ENCODE results near the gene LCMT1. TPM values are rescaled to one million over a fixed set of nuclear protein-coding genes. Genes with fewer than 3 reads are reported as not detected.

The LCMT1 gene
- total and polyA plus RNA-seq, 2 donors (not counting 1 experiment from before 2014, with no cell fraction given) = 20.2 to 42.0 TPM

DNA sequence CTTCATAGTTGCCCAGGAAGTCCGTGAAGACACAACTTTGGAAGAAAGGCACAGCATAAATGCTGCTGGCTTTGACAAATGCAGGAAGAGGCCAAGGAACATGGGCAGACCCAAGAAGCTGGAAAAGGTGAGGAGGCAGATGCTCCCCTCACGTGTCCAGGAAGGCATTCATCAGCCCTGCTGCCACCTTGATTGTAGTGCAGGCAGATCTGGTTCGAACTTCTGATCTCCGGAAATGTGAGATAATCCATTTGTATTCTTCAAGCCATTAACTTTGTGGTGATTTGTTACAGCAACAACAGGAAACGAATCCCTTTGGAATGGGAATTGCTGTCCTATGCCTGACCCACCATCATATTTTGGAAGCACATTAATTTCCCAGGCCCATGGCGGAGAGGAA lies 28.5 kb upstream of the LCMT1 start:
- Histone ChIP-seq H3K9ac (ENCODE audit: low read length) (no peak overlapping the region), H3K4me2 (replicated peaks; ENCODE audit: low read depth, low read length, poor library complexity, severe bottlenecking) (no peak overlapping the region), H3K4me1 (ENCODE audit: control insufficient read depth in 2 of 2, insufficient read depth in 2 of 2, low read length in 2 of 2) (no peaks in the 10 kb centered on the region), H3K4me3 (ENCODE audit: control extremely low read depth in 1 of 5, extremely low read depth in 1 of 5, insufficient read depth in 1 of 5, low read depth in 2 of 5, low read length in 4 of 5) (no peak overlapping the region), H3K27ac (ENCODE audit: low read length in 2 of 2) (no peak overlapping the region), H3K27me3 (replicated peaks in 1 of 4; ENCODE audit: control extremely low read depth in 1 of 4, control insufficient read depth in 3 of 4, insufficient read depth in 4 of 4, low read length in 3 of 4) (no peaks in the 10 kb centered on the region), H4K20me1 (ENCODE audit: control insufficient read depth, insufficient read depth, low read length, poor library complexity, severe bottlenecking) (no peaks in the 10 kb centered on the region), H3K79me2 (ENCODE audit: control insufficient read depth, insufficient read depth, low read length) (no peaks in the 10 kb centered on the region), H3K36me3 (replicated peaks in 1 of 2; ENCODE audit: control extremely low read depth in 1 of 2, control insufficient read depth in 1 of 2, extremely low read depth in 1 of 2, insufficient read depth in 2 of 2, low read length in 1 of 2) (no peaks in the 10 kb centered on the region), H2AFZ (ENCODE audit: insufficient read depth, low read depth, low read length, poor library complexity, severe bottlenecking) (no peak overlapping the region), H3K9me3 (ENCODE audit: control extremely low read depth in 1 of 3, control insufficient read depth in 2 of 3, insufficient read depth in 1 of 3, low read length in 2 of 3) (no peaks in the 10 kb centered on the region)
- no peak for TF ChIP-seq CTCF (IDR thresholded peaks at IDR 0.05)
- TF ChIP-seq EZH2 (IDR thresholded peaks at IDR 0.05; ENCODE audit: borderline replicate concordance, insufficient read depth, low read depth, low read length, poor library complexity, severe bottlenecking) = no peak
- DNase-seq (no peak), ATAC-seq (ENCODE audit: low read depth) (no peak)
- WGBS (ENCODE audit: insufficient coverage) = 100% methylated on average over 3 of the region's 6 CpGs
- no peaks in the 10 kb centered on the region for H3K9me3 Mint-ChIP-seq (ENCODE audit: insufficient read depth)
- no peak overlapping the region for H3K4me3 Mint-ChIP-seq
- no peaks in the 10 kb centered on the region for H3K27me3 Mint-ChIP-seq
- ChIA-PET CTCF (no interaction called here), POLR2A (no interaction called here)
- H3K27ac Mint-ChIP-seq = no peak overlapping the region
- intact Hi-C loops (cut with micrococcal nuclease) = no loop called here
- H3K4me1 Mint-ChIP-seq = peaks cover 3% of the 10 kb centered on the region

DNA sequence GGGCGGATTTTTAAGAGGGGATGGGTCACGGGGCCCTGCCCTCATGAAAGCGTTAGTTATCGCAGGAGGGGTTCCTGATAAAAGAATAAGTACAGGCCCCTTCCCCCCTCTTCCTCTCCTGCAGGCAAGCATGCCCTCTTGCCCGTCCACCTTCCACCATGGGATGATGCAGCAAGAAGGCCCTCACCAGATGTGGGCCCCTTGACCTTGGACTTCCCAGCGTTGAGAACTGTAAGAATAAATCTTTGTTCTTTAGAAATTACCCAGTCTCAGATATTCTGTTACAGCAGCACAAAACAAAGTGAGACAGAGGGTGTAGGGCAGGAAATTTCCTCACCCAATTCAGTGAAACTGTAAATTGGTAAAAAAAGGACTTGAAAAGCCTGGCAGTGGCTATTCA lies 27.8 kb upstream of the LCMT1 start:
- Histone ChIP-seq H3K27ac (ENCODE audit: low read length in 2 of 2) (no peak overlapping the region), H2AFZ (ENCODE audit: insufficient read depth, low read depth, low read length, poor library complexity, severe bottlenecking) (no peak overlapping the region), H3K4me3 (ENCODE audit: control extremely low read depth in 1 of 5, extremely low read depth in 1 of 5, insufficient read depth in 1 of 5, low read depth in 2 of 5, low read length in 4 of 5) (no peak overlapping the region), H3K9me3 (ENCODE audit: control extremely low read depth in 1 of 3, control insufficient read depth in 2 of 3, insufficient read depth in 1 of 3, low read length in 2 of 3) (no peaks in the 10 kb centered on the region), H3K36me3 (replicated peaks in 1 of 2; ENCODE audit: control extremely low read depth in 1 of 2, control insufficient read depth in 1 of 2, extremely low read depth in 1 of 2, insufficient read depth in 2 of 2, low read length in 1 of 2) (no peaks in the 10 kb centered on the region), H3K27me3 (replicated peaks in 1 of 4; ENCODE audit: control extremely low read depth in 1 of 4, control insufficient read depth in 3 of 4, insufficient read depth in 4 of 4, low read length in 3 of 4) (no peaks in the 10 kb centered on the region), H3K4me1 (ENCODE audit: control insufficient read depth in 2 of 2, insufficient read depth in 2 of 2, low read length in 2 of 2) (no peaks in the 10 kb centered on the region), H3K79me2 (ENCODE audit: control insufficient read depth, insufficient read depth, low read length) (no peaks in the 10 kb centered on the region), H3K4me2 (replicated peaks; ENCODE audit: low read depth, low read length, poor library complexity, severe bottlenecking) (no peak overlapping the region), H3K9ac (ENCODE audit: low read length) (no peak overlapping the region), H4K20me1 (ENCODE audit: control insufficient read depth, insufficient read depth, low read length, poor library complexity, severe bottlenecking) (no peaks in the 10 kb centered on the region)
- no peak for DNase-seq
- WGBS (ENCODE audit: insufficient coverage) = 100% methylated on average over 4 of the region's 6 CpGs
- ChIA-PET CTCF (no interaction called here), POLR2A (no interaction called here)
- Mint-ChIP-seq H3K27me3 (no peaks in the 10 kb centered on the region), H3K4me3 (no peak overlapping the region), H3K4me1 (peaks cover 3% of the 10 kb centered on the region), H3K9me3 (ENCODE audit: insufficient read depth) (no peaks in the 10 kb centered on the region), H3K27ac (no peak overlapping the region)
- TF ChIP-seq EZH2 (IDR thresholded peaks at IDR 0.05; ENCODE audit: borderline replicate concordance, insufficient read depth, low read depth, low read length, poor library complexity, severe bottlenecking) (no peak), CTCF (IDR thresholded peaks at IDR 0.05) (no peak)
- intact Hi-C loops (cut with micrococcal nuclease) = no loop called here
- ATAC-seq (ENCODE audit: low read depth) = no peak
